Measurements from ENCODE around the gene LAMA2. TPM values are rescaled to one million over a fixed set of nuclear protein-coding genes. Genes with fewer than 3 reads are reported as not detected.

Gene LAMA2
- total RNA-seq, 1 experiment from 2014 or later = 0.28 TPM

DNA sequence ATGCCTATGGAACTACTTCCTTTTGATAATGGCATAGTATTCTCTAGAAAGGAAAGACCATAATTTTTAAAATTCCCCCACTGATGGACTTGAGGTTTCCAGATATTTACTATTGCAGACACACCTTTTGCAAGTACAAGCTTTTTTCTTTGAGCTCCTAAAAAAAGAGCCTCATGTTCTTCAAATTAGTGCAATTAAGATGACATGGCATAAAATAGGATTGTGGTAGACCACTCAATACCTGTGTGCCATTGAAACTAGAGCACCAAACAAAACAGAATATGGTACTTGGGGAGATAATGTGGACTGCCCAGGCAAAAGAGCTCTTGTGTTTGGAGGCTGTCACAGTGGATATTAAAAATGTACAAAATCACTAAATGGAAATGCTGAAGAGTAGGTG is 19.0 kb upstream of the LAMA2 start:
- no peaks in the 10 kb centered on the region for H3K27me3 ChIP-seq (ENCODE audit: control insufficient read depth, insufficient read depth, low read length)
- no TSS peak for BruUV-seq (replicated peaks)
- intact Hi-C loops (cut with micrococcal nuclease; ENCODE audit: unreplicated experiment) = no loop called here
- ATAC-seq (no peak), DNase-seq (ENCODE audit: low read depth, low spot score) (no peak)
- no peaks in the 10 kb centered on the region; the same call in 1 of the 2 replicates for H3K36me3 ChIP-seq (ENCODE audit: control insufficient read depth, insufficient read depth, low read length)
- TF ChIP-seq TCF7L2 (IDR thresholded peaks at IDR 0.05; ENCODE audit: low read depth, low read length) (no peak), SIN3A (IDR thresholded peaks at IDR 0.05; ENCODE audit: borderline replicate concordance, insufficient read depth, low read depth, low read length) (no peak), POLR2AphosphoS5 (IDR thresholded peaks at IDR 0.05; ENCODE audit: low read depth, low read length) (no peak)
- TF ChIP-seq, protein P1, sequence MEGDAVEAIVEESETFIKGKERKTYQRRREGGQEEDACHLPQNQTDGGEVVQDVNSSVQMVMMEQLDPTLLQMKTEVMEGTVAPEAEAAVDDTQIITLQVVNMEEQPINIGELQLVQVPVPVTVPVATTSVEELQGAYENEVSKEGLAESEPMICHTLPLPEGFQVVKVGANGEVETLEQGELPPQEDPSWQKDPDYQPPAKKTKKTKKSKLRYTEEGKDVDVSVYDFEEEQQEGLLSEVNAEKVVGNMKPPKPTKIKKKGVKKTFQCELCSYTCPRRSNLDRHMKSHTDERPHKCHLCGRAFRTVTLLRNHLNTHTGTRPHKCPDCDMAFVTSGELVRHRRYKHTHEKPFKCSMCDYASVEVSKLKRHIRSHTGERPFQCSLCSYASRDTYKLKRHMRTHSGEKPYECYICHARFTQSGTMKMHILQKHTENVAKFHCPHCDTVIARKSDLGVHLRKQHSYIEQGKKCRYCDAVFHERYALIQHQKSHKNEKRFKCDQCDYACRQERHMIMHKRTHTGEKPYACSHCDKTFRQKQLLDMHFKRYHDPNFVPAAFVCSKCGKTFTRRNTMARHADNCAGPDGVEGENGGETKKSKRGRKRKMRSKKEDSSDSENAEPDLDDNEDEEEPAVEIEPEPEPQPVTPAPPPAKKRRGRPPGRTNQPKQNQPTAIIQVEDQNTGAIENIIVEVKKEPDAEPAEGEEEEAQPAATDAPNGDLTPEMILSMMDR (IDR thresholded peaks at IDR 0.05) = no peak
- TF ChIP-seq, protein P2, sequence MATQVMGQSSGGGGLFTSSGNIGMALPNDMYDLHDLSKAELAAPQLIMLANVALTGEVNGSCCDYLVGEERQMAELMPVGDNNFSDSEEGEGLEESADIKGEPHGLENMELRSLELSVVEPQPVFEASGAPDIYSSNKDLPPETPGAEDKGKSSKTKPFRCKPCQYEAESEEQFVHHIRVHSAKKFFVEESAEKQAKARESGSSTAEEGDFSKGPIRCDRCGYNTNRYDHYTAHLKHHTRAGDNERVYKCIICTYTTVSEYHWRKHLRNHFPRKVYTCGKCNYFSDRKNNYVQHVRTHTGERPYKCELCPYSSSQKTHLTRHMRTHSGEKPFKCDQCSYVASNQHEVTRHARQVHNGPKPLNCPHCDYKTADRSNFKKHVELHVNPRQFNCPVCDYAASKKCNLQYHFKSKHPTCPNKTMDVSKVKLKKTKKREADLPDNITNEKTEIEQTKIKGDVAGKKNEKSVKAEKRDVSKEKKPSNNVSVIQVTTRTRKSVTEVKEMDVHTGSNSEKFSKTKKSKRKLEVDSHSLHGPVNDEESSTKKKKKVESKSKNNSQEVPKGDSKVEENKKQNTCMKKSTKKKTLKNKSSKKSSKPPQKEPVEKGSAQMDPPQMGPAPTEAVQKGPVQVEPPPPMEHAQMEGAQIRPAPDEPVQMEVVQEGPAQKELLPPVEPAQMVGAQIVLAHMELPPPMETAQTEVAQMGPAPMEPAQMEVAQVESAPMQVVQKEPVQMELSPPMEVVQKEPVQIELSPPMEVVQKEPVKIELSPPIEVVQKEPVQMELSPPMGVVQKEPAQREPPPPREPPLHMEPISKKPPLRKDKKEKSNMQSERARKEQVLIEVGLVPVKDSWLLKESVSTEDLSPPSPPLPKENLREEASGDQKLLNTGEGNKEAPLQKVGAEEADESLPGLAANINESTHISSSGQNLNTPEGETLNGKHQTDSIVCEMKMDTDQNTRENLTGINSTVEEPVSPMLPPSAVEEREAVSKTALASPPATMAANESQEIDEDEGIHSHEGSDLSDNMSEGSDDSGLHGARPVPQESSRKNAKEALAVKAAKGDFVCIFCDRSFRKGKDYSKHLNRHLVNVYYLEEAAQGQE (IDR thresholded peaks at IDR 0.05; ENCODE audit: insufficient read depth in 1 of 2, low read depth in 2 of 2, low read length in 1 of 2) = no peak
- H3K4me3 ChIP-seq (ENCODE audit: low read depth in 2 of 2, low read length in 2 of 2) = no peak overlapping the region
- no peaks in the 10 kb centered on the region for H3K9me3 ChIP-seq (ENCODE audit: control insufficient read depth, insufficient read depth, low read depth, low read length)
- H3K4me1 ChIP-seq (ENCODE audit: control insufficient read depth, insufficient read depth, low read length) = no peaks in the 10 kb centered on the region
- CTCF ChIA-PET = no interaction called here
- POLR2A ChIA-PET = no interaction called here
- in situ Hi-C loops (cut with HindIII; ENCODE audit: low pct_unique_long_range_greater_than_20kb, low sequenced_read_pairs) = no loop called here
- H3K27ac ChIP-seq (ENCODE audit: low read length) = no peak overlapping the region

DNA sequence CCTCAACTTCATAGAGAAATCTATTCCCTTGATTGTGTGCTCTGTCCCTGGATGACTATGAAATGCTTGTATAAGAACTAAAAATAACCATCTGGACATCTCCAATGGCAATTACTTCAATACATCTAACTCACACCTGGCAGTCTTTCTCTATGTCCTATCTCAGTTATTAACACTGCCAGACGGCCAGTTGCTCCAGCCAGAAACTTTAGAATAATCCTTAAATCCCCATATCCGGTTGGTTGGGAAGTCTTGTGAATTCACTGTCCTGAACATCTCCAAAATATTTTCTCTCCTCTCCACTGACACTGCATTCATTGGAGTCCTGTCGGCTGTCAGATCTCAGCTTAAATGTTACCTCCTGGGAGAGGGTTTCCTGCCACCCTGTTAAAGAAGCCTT is 12.2 kb upstream of the LAMA2 start:
- ChIA-PET CTCF (no interaction called here), POLR2A (no interaction called here)
- no peak for ATAC-seq
- H3K4me1 ChIP-seq (ENCODE audit: control insufficient read depth, insufficient read depth, low read length) = no peaks in the 10 kb centered on the region
- no peaks in the 10 kb centered on the region for H3K27me3 ChIP-seq (ENCODE audit: control insufficient read depth, insufficient read depth, low read length)
- intact Hi-C loops (cut with micrococcal nuclease; ENCODE audit: unreplicated experiment) = no loop called here
- in situ Hi-C loops (cut with HindIII; ENCODE audit: low pct_unique_long_range_greater_than_20kb, low sequenced_read_pairs) = no loop called here
- no peaks in the 10 kb centered on the region for H3K9me3 ChIP-seq (ENCODE audit: control insufficient read depth, insufficient read depth, low read depth, low read length)
- BruUV-seq (replicated peaks) = no TSS peak
- H3K36me3 ChIP-seq (ENCODE audit: control insufficient read depth, insufficient read depth, low read length) = no peaks in the 10 kb centered on the region; the same call in 1 of the 2 replicates
- no peak overlapping the region for H3K4me3 ChIP-seq (ENCODE audit: low read depth in 2 of 2, low read length in 2 of 2)
- no peak for DNase-seq (ENCODE audit: low read depth, low spot score)
- TF ChIP-seq, protein P2 (IDR thresholded peaks at IDR 0.05; ENCODE audit: insufficient read depth in 1 of 2, low read depth in 2 of 2, low read length in 1 of 2) = no peak
- TF ChIP-seq, protein P1 (IDR thresholded peaks at IDR 0.05) = no peak
- no peak for TF ChIP-seq TCF7L2 (IDR thresholded peaks at IDR 0.05; ENCODE audit: low read depth, low read length)
- TF ChIP-seq POLR2AphosphoS5 (IDR thresholded peaks at IDR 0.05; ENCODE audit: low read depth, low read length) = no peak
- no peak for TF ChIP-seq SIN3A (IDR thresholded peaks at IDR 0.05; ENCODE audit: borderline replicate concordance, insufficient read depth, low read depth, low read length)
- H3K27ac ChIP-seq (ENCODE audit: low read length) = no peak overlapping the region
